GM21526 (cell line): Measurements from ENCODE around the gene ELF1.

Source experiments
- ATAC-seq: cut with Tn5 transposase; IDR thresholded peaks from one replicate; pipeline ENCODE4 v1.9.1; 2021; ENCODE audit warnings: moderate library complexity; ENCODE audit not compliant: unreplicated experiment, low FRiP score

Gene ELF1

GRCh38 chr13:41008349-41008980 lies 10.7 kb downstream of the ELF1 start:
- ATAC-seq, result no peak

- ATAC-seq, result no peak
Observed at GRCh38 chr13:41007744-41008128, 11.4 kb downstream of the ELF1 start.

- ATAC-seq, result peak; percentile 36
Observed at GRCh38 chr13:41006978-41007743, 12.0 kb downstream of the ELF1 start.

- no peak for ATAC-seq
Observed at GRCh38 chr13:41006306-41006705, 12.8 kb downstream of the ELF1 start.

GRCh38 chr13:41005704-41006103 lies 13.4 kb downstream of the ELF1 start:
- no peak for ATAC-seq

- ATAC-seq, result peak; percentile 63
Observed at GRCh38 chr13:41004875-41005693, 14.0 kb downstream of the ELF1 start.

GRCh38 chr13:41002606-41003005 lies 16.5 kb downstream of the ELF1 start:
- no peak for ATAC-seq

GRCh38 chr13:41001695-41002094 lies 17.4 kb downstream of the ELF1 start:
- ATAC-seq, result no peak

- no peak for ATAC-seq
Observed at GRCh38 chr13:40999416-40999815, 19.7 kb downstream of the ELF1 start.

GRCh38 chr13:40996426-40997092 lies 22.6 kb downstream of the ELF1 start:
- no peak for ATAC-seq

- no peak for ATAC-seq
Observed at GRCh38 chr13:40995997-40996396, 23.1 kb downstream of the ELF1 start.

- peak; percentile 60 for ATAC-seq
Observed at GRCh38 chr13:40994581-40995230, 24.4 kb downstream of the ELF1 start.

GRCh38 chr13:40993987-40994386 lies 25.1 kb downstream of the ELF1 start:
- no peak for ATAC-seq

- no peak for ATAC-seq
Observed at GRCh38 chr13:40992678-40993518, 26.2 kb downstream of the ELF1 start.

- ATAC-seq, result no peak
Observed at GRCh38 chr13:40987606-40988280, 31.4 kb downstream of the ELF1 start.

GRCh38 chr13:40986101-40986856 lies 32.8 kb downstream of the ELF1 start:
- ATAC-seq, result no peak

GRCh38 chr13:40985381-40986100 lies 33.6 kb downstream of the ELF1 start:
- no peak for ATAC-seq
